Vagina (tissue), 2 donors: Measurements from ENCODE around the gene ESPN.

Experiments used
- POLR2A ChIP-seq, 2 donors: fragments of 450-650 bp; IDR thresholded peaks; one replicate each; pipeline ENCODE4 v1.6.1; 2017; ENCODE audit warnings: antibody characterized with exemption in 2 of 2, mild to moderate bottlenecking in 2 of 2, moderate library complexity in 2 of 2
- POLR2AphosphoS5 ChIP-seq, 2 donors: sonication (generic); formaldehyde crosslinking; IDR thresholded peaks; one replicate each; pipeline ENCODE4 v1.9.0; 2017; ENCODE audit warnings: antibody characterized with exemption in 2 of 2, mild to moderate bottlenecking in 2 of 2, low read depth in 1 of 2; ENCODE audit not compliant: insufficient read depth in 1 of 2
- TF ChIP-seq, protein P1 (sequence below), 3 experiments: fragments of 450-650 bp in 2 of 3; fragments of 200-600 bp in 1 of 3; sonication (generic) in 1 of 3; IDR thresholded peaks; one replicate each; pipeline ENCODE4 v1.5.1; 2017 to 2019; ENCODE audit warnings: antibody characterized with exemption in 3 of 3, mild to moderate bottlenecking in 2 of 3, moderate library complexity in 2 of 3

DNA sequence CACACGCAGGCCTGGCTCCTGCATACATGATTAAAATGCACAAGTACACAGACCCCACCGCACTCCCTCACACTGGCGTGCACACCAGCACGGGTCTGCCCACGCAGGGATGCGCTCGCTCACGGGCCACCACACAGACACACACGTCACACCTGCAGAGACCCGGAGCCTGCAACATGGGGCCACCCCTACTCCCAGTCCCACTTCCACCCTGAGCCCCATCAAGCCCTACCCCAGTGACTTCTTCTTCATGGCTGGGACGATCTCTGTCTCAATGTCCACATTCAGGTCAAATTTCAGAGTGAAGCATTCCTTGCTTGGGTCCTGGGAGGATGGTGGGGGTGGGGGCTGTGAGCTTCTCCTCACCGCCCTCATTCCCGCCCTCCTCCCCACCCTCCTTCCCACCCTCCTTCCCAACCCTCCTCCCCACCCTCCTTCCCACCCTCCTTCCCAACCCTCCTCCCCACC lies 50.3 kb downstream of the ESPN start:
- no peak for TF ChIP-seq POLR2A (IDR thresholded peaks at IDR 0.05)
- no peak for TF ChIP-seq POLR2AphosphoS5 (IDR thresholded peaks at IDR 0.05; ENCODE audit: insufficient read depth in 1 of 2, low read depth in 1 of 2)
- TF ChIP-seq, protein P1, sequence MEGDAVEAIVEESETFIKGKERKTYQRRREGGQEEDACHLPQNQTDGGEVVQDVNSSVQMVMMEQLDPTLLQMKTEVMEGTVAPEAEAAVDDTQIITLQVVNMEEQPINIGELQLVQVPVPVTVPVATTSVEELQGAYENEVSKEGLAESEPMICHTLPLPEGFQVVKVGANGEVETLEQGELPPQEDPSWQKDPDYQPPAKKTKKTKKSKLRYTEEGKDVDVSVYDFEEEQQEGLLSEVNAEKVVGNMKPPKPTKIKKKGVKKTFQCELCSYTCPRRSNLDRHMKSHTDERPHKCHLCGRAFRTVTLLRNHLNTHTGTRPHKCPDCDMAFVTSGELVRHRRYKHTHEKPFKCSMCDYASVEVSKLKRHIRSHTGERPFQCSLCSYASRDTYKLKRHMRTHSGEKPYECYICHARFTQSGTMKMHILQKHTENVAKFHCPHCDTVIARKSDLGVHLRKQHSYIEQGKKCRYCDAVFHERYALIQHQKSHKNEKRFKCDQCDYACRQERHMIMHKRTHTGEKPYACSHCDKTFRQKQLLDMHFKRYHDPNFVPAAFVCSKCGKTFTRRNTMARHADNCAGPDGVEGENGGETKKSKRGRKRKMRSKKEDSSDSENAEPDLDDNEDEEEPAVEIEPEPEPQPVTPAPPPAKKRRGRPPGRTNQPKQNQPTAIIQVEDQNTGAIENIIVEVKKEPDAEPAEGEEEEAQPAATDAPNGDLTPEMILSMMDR (IDR thresholded peaks at IDR 0.05) = no peak
